HG03432 (cell line): ENCODE results near the gene ASCL4.
A peak's percentile ranks its signal among the peaks of the same experiment; 100 is the strongest.
"Not testable (repeated sequence)": the region's sequence is repeated elsewhere in the genome, so short reads cannot be mapped to it uniquely, and the experiment has no call there.

Experiments used
- ATAC-seq: cut with Tn5 transposase; IDR thresholded peaks from one replicate; pipeline ENCODE4 v1.9.1; 2021; ENCODE audit warnings: mild to moderate bottlenecking, moderate library complexity; ENCODE audit not compliant: unreplicated experiment

Gene ASCL4

DNA sequence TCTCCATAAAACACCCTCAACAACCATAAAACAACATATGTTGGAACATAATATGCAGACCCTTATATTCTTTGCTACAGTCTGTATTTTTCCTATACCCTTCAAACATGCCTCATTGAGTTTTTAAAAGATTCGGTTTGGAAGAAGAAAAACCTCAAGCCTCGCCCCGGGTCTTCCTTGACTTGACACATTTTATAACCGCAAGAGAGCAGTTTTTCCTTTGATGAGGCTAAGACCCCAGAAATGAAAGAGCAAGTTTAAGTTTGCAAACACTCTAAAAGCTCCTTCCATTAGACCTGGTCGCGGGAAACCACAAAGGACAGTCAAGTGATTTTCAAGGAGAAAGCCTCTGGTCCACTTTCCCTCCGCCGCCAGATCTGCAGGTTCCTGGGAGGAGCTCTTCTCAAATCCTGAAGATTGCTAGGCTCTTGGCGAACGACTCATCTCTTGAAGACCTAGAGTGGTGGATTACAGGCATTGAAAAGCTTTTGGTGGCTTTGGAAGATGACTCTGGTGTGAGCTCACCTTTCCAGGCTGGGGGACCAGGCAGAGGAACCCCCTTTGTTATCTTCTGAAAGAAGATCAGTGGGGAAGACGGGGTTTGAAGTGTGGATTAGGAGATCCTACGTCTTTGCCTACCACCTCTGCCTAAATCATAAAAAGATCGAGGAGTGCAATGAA, at the start of gene ASCL4:
Gene ASCL4 (plus strand): TSS at position 356 of the 681 bp plus-strand sequence. CDS start 515 bp downstream, outside the sequence.
- no peak for ATAC-seq

DNA sequence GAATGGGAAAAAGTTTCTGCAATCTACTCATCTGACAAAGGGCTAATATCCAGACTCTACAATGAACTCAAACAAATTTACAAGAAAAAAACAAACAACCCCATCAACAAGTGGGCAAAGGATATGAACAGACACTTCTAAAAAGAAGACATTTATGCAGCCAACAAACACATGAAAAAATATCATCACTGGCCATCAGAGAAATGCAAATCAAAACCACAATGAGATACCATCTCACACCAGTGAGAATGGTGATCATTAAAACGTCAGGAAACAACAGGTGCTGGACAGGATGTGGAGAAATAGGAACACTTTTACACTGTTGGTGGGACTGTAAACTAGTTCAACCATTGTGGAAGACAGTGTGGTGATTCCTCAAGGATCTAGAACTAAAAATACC, 47.2 kb upstream of the ASCL4 start:
- ATAC-seq: not testable (repeated sequence)

DNA sequence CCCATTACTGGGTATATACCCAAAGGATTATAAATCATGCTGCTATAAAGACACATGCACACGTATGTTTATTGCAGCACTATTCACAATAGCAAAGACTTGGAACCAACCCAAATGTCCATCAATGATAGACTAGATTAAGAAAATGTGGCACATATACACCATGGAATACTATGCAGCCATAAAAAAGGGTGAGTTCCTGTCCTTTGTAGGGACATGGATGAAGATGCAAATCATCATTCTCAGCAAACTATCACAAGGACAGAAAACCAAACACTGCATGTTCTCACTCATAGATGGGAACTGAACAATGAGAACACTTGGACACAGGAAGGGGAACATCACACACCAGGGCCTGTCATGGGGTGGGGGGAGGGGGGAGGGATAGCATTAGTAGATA, 46.8 kb upstream of the ASCL4 start:
- ATAC-seq: not testable (repeated sequence)

DNA sequence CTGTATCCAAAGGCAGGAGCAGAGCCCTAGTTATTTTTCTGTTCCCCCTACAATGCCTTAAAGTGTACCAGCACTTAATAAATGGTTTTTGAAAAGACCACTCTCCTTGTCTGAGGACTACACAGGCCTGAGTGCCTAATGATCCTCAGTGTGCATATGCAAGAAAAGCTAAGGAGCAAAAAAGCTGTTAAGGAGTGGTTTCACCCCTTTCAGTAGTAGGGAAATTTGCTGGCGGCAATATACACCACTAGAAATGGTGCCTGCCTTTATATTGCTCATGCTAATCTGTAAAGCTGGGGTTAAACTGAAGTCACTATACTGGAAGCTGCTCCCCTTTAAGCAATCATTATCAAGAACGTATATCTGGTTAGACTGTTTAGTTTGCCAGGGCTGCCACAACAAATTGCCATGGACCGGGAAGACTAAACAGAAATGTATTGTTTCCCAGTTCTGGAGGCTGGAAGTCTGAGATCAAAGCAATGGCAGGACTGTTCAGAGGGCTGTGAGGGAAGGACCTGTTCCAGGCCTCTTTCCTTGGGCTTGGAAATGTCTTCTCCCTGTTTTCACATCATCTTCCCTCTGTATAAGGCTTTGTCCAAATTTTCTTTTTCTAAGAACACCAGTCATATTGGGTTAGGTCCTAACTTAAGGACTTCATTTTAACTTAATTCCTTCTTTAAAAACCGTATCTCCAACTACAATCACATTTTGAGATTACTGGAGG, 43.7 kb upstream of the ASCL4 start:
- ATAC-seq: no peak

- no peak for ATAC-seq
Measured at GRCh38 chr12:107731366-107731765, 43.1 kb upstream of the ASCL4 start.

DNA sequence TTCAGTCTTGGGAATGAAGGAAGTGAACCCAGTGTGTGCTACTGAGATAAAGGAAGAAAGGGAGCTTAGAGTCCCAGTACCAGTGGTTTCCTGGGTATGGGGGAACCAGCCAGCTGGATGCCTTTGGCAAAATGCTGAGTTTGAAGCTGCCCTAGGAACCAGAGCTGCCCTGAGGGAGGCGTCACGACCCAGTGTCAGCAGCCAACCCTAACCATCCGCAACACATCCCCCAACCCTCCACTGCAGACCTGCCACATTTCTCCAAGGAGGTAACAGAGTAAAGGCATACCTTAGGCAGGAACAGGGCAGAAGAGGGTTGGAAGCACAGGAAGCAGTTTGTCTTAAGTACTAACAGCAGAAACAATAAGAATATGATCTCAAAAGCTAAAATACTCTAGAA, 42.1 kb upstream of the ASCL4 start:
- ATAC-seq: no peak

DNA sequence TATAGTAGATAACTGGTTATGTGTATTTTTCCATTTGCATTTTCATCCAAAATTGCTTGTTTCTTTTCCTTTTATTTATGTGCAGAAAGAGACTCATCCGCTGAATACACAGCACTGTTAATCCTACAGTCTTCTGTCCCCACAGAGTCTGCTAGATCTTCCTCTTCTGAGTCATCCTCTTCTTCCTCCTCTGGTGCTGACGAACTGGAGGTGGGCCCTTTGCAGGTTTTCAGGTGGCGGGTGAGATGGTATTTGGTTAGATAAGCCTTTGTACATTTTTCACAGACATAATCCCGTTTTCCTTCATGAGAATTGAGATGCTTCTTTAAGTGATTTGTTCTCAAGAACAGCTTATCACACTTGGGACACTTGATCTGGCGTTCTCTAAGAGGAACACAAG, 40.4 kb upstream of the ASCL4 start:
- no peak for ATAC-seq

DNA sequence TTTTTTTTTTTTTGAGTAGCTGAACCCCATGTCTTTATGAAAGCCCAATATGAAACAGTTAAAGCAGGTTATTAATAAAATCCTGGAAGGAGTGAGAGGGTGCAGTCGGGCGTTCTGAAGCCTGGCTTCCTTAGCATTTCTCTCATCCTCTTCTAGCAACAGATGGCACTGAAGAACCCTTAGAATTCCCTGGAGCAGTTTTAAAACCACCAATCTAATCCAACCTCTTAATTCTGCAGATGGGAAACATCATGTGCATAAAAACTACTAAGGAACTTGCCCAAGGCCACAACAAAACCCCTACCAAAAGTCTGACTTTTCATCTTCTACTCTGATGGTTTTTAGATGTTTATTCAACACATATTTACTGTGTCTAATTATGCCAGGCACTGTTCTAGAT, 38.7 kb upstream of the ASCL4 start:
- ATAC-seq: no peak

- ATAC-seq: peak; percentile 93
Measured at GRCh38 chr12:107736914-107737313, 37.6 kb upstream of the ASCL4 start.

- no peak for ATAC-seq
Measured at GRCh38 chr12:107748472-107748871, 26.0 kb upstream of the ASCL4 start.

GRCh38 chr12:107749083-107749482, 25.4 kb upstream of the ASCL4 start:
- no peak for ATAC-seq

GRCh38 chr12:107759410-107759809, 15.1 kb upstream of the ASCL4 start:
- no peak for ATAC-seq

GRCh38 chr12:107760207-107760808, 14.2 kb upstream of the ASCL4 start:
- ATAC-seq: peak; percentile 27

- peak; percentile 91 for ATAC-seq
Measured at GRCh38 chr12:107760809-107761501, 13.5 kb upstream of the ASCL4 start, which contains the start of gene PRDM4. Gene PRDM4 (minus strand): TSS chr12:107761137. CDS start chr12:107760515, 622 bp downstream.

DNA sequence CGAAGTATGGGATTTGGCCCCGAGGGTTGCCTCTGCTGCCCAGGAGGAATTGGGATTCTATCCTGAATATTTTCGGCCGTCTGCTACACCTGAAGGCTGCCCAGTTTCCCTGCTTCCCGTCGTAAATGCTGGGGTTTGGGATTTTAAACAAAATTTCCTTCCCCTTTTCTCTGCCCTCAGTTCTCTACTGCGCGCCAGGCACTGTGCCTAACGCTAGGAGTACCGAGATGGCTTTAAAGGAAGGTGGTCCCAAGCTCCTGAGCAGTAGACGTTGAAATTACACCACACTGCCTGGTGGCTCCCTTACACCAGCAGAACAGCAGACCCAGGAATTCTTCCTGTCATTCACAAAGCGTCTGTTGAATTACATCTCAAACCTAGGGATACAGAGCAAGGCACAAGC, 13.0 kb upstream of the ASCL4 start:
- no peak for ATAC-seq

DNA sequence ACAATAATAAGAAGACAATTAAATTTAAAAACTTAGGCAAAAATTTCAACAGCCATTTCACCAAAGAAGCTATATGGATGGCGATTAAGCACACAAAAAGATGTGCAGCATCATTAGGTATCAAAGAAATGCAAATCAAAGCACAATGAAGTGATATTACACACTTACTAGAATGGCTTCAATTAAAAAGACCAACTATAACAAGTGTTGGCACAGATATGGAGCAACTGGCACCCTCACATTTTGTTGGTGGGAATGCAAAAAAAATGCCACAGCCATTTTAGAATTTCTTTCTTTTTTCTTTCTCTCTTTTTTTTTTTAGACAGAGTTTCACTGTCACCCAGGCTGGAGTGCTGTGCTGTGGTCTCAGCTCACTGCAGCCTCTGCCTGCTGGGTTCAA, 11.6 kb upstream of the ASCL4 start:
- no peak for ATAC-seq

DNA sequence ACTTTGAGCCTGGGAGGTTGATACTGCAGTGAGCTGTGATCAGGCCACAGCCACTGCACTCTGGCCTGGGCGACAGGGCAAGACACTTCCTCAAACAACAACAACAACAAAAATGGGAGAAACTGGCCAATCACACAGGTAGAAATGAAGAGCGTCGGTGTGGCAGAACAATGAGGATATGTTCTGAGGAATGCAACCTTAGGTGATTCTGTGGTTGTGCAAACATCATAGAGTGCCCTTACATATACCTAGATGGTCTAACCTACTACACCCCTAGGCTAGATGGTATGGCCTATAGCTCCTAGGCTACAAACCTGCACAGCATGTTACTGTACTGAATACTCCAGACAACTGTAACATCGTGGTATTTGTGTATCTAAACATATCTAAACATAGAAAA, 9.9 kb upstream of the ASCL4 start:
- ATAC-seq: no peak

DNA sequence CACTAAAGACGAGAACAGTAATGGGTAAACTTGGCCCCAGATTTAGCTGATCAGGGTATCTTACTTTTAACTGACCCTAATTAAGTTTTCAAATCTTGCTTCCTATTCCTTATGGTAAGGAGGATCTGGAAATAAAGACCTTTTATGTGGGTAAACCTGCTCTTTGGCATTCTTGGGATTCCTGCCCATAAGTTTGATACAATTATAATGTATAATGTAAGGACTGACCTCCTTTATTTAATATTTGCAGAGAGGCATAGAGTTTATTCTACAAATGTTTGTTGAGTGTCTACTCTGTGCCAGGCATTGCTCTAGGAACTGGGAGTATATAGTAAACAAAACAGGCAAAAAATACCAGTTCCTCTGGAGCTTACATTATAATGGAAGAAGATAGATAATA, 9.2 kb upstream of the ASCL4 start:
- no peak for ATAC-seq

DNA sequence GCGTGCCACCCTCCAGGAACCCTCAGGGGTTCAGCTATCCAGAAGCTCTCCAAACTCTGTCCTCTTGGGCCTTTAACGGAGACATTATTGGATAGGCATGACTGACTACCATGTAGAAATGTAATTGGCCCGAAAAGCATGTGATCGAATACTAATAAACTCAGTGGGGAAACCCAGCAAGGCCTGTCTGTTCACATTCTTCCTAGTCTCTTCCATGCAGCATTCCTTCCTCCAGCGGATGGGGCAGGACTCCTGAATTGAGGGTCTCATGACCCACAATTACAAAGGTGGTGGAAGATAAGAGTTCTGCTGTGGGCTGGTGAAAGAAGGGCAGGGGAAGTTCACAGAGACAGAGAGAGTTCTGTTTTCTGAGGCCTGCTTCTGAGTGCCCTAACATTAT, 7.0 kb upstream of the ASCL4 start:
- no peak for ATAC-seq

DNA sequence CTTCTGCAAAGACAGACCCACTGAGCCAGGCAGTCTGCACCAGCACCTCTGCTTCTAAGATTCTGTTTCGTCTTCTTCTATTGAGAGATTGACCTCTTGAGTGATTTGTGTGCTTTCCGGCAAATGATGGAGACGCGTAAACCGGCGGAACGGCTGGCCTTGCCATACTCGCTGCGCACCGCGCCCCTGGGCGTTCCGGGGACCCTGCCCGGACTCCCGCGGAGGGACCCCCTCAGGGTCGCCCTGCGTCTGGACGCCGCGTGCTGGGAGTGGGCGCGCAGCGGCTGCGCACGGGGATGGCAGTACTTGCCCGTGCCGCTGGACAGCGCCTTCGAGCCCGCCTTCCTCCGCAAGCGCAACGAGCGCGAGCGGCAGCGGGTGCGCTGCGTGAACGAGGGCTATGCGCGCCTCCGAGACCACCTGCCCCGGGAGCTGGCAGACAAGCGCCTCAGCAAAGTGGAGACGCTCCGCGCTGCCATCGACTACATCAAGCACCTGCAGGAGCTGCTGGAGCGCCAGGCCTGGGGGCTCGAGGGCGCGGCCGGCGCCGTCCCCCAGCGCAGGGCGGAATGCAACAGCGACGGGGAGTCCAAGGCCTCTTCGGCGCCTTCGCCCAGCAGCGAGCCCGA, 703 bp downstream of the ASCL4 start:
- ATAC-seq: no peak

DNA sequence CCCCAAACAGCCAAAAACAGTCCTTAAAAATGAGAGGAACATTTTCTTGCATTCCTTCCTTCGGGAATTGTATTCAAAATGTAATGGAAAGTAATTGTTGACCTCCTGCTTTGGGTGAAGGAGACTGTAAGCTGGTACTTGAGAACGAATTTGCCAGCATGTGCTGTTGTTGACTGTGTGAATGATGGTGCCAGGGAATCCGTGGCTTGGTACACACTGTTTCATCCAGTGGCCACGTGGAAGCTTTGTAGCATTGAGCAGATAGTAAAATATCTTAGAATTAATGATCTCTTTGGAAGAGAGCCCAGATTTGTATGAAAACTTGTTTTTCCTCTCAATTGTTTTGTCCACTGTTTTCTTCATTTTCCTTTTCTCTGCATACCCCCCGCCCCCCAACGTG, 1.7 kb downstream of the ASCL4 start:
- no peak for ATAC-seq
